ENCODE data around the gene ADARB2. TPM values are rescaled to one million over a fixed set of nuclear protein-coding genes. Genes with fewer than 3 reads are reported as not detected.

Gene ADARB2
- total RNA-seq, 8 experiments from 2014 or later, result 0.13 to 2.6 (median 1.5) TPM

GRCh38 chr10:1243486-1244234 is 493.7 kb downstream of the ADARB2 start:
- peak in 5 of 8 experiments; percentile 35 to 50 (median 40) for ATAC-seq (replicated peaks in 6 of 8)
- Histone ChIP-seq H3K4me3 (no peak overlapping the region), H3K27ac (no peak overlapping the region), H3K4me1 (replicated peaks in 1 of 2) (peaks cover 9 to 11% of the 10 kb centered on the region in 2 donors)
- in situ Hi-C loops (cut with MboI; ENCODE audit: low pct_unique_long_range_greater_than_20kb in 2 of 9, low sequenced_read_pairs in 9 of 9, unreplicated experiment in 9 of 9), result no loop called here
- WGBS, 10 experiments, result 0 to 93% (median 60%) methylated on average over 1 to 7 of the region's 22 CpGs; no CpG with 5 or more reads in 3 of the 10 experiments

DNA sequence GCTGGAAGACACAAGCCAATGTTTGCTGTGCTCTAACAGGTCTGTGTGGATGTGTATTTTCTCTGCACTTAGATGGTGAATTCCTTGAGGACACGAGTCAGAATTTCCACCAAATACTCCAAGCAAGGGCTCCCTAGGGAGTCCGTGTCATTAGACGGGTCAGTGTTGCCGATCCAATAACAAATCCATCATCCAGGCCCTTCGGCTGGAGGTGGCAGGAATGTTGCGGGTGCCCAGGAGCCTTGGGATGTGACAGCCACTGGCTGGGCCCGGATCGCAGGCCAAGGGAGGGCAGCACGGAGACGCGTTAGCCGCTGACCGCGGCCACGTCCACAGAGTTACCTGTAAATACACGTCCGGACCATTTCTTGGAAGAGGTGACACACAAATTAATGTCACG is 494.4 kb downstream of the ADARB2 start:
- WGBS, 10 experiments, result 20 to 91% (median 71%) methylated on average over 1 to 16 of the region's 18 CpGs; no CpG with 5 or more reads in 4 of the 10 experiments

DNA sequence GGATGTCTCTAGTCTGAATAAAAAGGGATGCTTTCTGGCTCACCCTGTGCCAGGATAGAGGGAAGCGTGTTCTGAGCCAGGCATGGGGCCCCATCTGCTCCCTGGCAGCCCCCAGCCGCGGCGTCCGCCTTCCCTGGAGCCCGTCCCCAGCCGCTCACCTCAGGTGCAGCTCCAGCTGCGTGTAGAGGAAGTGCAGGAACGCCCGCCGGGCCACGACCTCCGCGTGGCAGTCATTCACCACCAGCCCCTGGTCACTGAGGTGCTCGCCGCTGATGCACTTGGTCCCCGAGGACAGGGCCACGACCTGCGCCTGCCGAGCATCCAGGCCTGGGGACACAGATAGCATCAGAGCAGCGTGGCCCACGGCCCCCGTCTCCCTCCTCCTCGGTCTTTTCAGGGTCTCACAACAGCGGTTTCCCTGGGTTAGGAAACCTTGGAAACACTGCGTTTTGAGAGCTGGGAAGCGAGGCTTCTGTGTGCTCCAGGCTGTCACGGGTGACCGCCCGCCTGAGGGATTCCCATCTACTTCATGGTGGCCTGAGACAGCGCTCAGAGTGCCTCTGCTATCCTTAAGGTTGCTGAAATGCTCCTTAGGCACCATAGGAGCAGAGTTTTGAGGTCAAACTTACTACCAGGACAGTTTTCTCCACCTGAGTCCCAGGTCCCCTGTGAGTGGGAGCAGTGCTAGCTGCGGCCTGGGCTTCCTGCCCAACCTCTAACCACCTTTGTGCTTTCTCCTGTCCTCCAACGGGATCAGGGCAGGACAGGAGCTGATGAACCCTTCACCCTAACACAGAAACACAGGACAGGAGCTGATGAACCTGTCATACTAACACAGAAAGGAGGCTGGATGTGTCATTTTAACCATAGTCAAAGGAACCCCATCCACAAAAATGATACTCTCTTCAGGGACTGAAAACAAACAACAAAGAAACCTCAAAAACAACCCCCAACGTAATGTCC is 495.1 kb downstream of the ADARB2 start:
- H3K4me3 ChIP-seq, result no peak overlapping the region
- H3K4me1 ChIP-seq (replicated peaks in 1 of 2), result peaks cover 9 to 11% of the 10 kb centered on the region in 2 donors
- WGBS, 10 experiments, result 12 to 94% (median 88%) methylated on average over 1 to 6 of the region's 34 CpGs; no CpG with 5 or more reads in 4 of the 10 experiments
- no peak overlapping the region for H3K27ac ChIP-seq
- peak in 2 of 8 experiments; percentile 10 to 14 for ATAC-seq (replicated peaks in 6 of 8)
- in situ Hi-C loops (cut with MboI; ENCODE audit: low pct_unique_long_range_greater_than_20kb in 2 of 9, low sequenced_read_pairs in 9 of 9, unreplicated experiment in 9 of 9), result no loop called here

More for the DNA sequence above, 494.4 kb downstream of the ADARB2 start:
- in situ Hi-C loops (cut with MboI; ENCODE audit: low pct_unique_long_range_greater_than_20kb in 2 of 9, low sequenced_read_pairs in 9 of 9, unreplicated experiment in 9 of 9), result no loop called here
- peaks cover 9 to 11% of the 10 kb centered on the region in 2 donors for H3K4me1 ChIP-seq (replicated peaks in 1 of 2)
- H3K27ac ChIP-seq, result no peak overlapping the region
- H3K4me3 ChIP-seq, result no peak overlapping the region
- ATAC-seq (replicated peaks in 6 of 8), result peak in 5 of 8 experiments; percentile 21 to 83 (median 77)

GRCh38 chr10:1241322-1241890 is 495.9 kb downstream of the ADARB2 start:
- in situ Hi-C loops (cut with MboI; ENCODE audit: low pct_unique_long_range_greater_than_20kb in 2 of 9, low sequenced_read_pairs in 9 of 9, unreplicated experiment in 9 of 9), result no loop called here
- Histone ChIP-seq H3K4me1 (replicated peaks in 1 of 2) (peaks cover 9 to 11% of the 10 kb centered on the region in 2 donors), H3K27ac (no peak overlapping the region), H3K4me3 (no peak overlapping the region)
- ATAC-seq (replicated peaks in 6 of 8), result no peak
- 0 to 94% (median 51%) methylated on average over 1 to 7 of the region's 16 CpGs; no CpG with 5 or more reads in 4 of the 10 experiments for WGBS, 10 experiments

DNA sequence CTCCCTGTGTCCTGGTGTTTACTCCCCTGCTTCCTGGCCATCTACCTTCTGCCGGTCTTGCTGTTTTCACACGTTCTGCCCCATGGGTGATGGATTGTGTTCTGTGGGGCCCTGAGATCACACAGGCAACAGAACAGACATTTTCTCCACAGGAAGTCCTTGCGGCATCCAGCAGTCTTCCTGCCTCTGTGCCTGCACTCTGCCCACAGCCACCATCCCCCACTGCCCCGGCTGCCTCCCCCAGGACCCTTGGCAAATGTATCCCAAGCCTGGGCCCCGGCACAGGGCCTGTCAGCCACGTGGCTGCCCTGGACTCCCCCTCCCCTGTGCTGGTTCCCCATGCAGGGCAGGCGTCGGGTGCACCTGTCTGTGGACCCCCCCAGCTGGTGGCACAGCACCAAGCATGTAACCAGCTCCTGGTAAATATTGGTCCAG is 497.0 kb downstream of the ADARB2 start:
- no peak overlapping the region for H3K27ac ChIP-seq
- peaks cover 9 to 11% of the 10 kb centered on the region in 2 donors for H3K4me1 ChIP-seq (replicated peaks in 1 of 2)
- no peak overlapping the region for H3K4me3 ChIP-seq
- in situ Hi-C loops (cut with MboI; ENCODE audit: low pct_unique_long_range_greater_than_20kb in 2 of 9, low sequenced_read_pairs in 9 of 9, unreplicated experiment in 9 of 9), result no loop called here
- no CpG with 5 or more reads among the region's 8 CpGs for WGBS, 10 experiments
- peak in 4 of 8 experiments; percentile 25 to 57 (median 44) for ATAC-seq (replicated peaks in 6 of 8)

GRCh38 chr10:1233031-1233430 is 504.3 kb downstream of the ADARB2 start:
- 0 to 100% (median 90%) methylated on average over 1 to 9 of the region's 9 CpGs; no CpG with 5 or more reads in 3 of the 10 experiments for WGBS, 10 experiments
- H3K4me3 ChIP-seq, result no peak overlapping the region
- peaks cover 5 to 9% of the 10 kb centered on the region in 2 donors for H3K4me1 ChIP-seq (replicated peaks in 1 of 2)
- in situ Hi-C loops (cut with MboI; ENCODE audit: low pct_unique_long_range_greater_than_20kb in 2 of 9, low sequenced_read_pairs in 9 of 9, unreplicated experiment in 9 of 9), result no loop called here
- no peak for ATAC-seq (replicated peaks in 6 of 8)
- H3K27ac ChIP-seq, result no peak overlapping the region

- Histone ChIP-seq H3K4me3 (no peak overlapping the region), H3K27ac (no peak overlapping the region), H3K4me1 (replicated peaks in 1 of 2) (peaks cover 5 to 10% of the 10 kb centered on the region in 2 donors)
- no peak for ATAC-seq (replicated peaks in 6 of 8)
- in situ Hi-C loops (cut with MboI; ENCODE audit: low pct_unique_long_range_greater_than_20kb in 2 of 9, low sequenced_read_pairs in 9 of 9, unreplicated experiment in 9 of 9), result no loop called here
- WGBS, 10 experiments, result 44 to 100% (median 86%) methylated on average over 1 to 6 of the region's 9 CpGs; no CpG with 5 or more reads in 2 of the 10 experiments
These were observed 505.0 kb downstream of the ADARB2 start for GRCh38 chr10:1232164-1232911.

- in situ Hi-C loops (cut with MboI; ENCODE audit: low pct_unique_long_range_greater_than_20kb in 2 of 9, low sequenced_read_pairs in 9 of 9, unreplicated experiment in 9 of 9), result no loop called here
- H3K27ac ChIP-seq, result no peak overlapping the region
- no peak overlapping the region for H3K4me3 ChIP-seq
- ATAC-seq (replicated peaks in 6 of 8), result peak in 2 of 8 experiments; percentile 34 to 42
- peaks cover 7 to 14% of the 10 kb centered on the region in 2 donors for H3K4me1 ChIP-seq (replicated peaks in 1 of 2)
- 0 to 88% (median 63%) methylated on average over 1 to 7 of the region's 9 CpGs; no CpG with 5 or more reads in 2 of the 10 experiments for WGBS, 10 experiments
These were observed 506.6 kb downstream of the ADARB2 start for GRCh38 chr10:1230592-1231275.

- ATAC-seq (replicated peaks in 6 of 8), result no peak
- H3K27ac ChIP-seq, result no peak overlapping the region
- H3K4me3 ChIP-seq, result no peak overlapping the region
- 61 to 100% (median 75%) methylated on average over 1 to 4 of the region's 8 CpGs; no CpG with 5 or more reads in 7 of the 10 experiments for WGBS, 10 experiments
- peaks cover 7 to 14% of the 10 kb centered on the region in 2 donors for H3K4me1 ChIP-seq (replicated peaks in 1 of 2)
- in situ Hi-C loops (cut with MboI; ENCODE audit: low pct_unique_long_range_greater_than_20kb in 2 of 9, low sequenced_read_pairs in 9 of 9, unreplicated experiment in 9 of 9), result no loop called here
These were observed 507.2 kb downstream of the ADARB2 start for GRCh38 chr10:1230138-1230537.

DNA sequence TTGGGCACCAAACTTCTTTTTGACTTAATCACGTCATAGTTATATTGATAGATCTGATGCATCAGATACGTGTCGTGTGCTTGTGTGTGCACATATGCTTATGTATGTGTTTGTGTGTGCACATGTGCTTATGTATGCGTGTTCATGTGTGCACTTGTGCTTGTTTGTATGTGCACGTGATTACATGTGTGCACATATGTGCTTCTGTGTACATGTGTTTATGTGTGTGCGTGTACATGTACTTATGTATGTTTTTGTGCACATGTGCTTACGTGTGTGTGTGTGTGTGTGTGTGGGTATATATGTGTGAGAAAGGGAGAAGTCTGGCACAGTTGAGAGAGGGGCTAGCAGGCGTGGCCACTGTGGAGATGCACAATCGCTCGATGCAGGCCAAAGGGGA is 507.8 kb downstream of the ADARB2 start:
- no peak overlapping the region for H3K27ac ChIP-seq
- WGBS, 10 experiments, result 0 to 100% (median 88%) methylated on average over 1 to 6 of the region's 10 CpGs; no CpG with 5 or more reads in 3 of the 10 experiments
- in situ Hi-C loops (cut with MboI; ENCODE audit: low pct_unique_long_range_greater_than_20kb in 2 of 9, low sequenced_read_pairs in 9 of 9, unreplicated experiment in 9 of 9), result no loop called here
- H3K4me1 ChIP-seq (replicated peaks in 1 of 2), result peaks cover 7 to 14% of the 10 kb centered on the region in 2 donors
- ATAC-seq (replicated peaks in 6 of 8), result no peak
- no peak overlapping the region for H3K4me3 ChIP-seq

GRCh38 chr10:1229116-1229515 is 508.2 kb downstream of the ADARB2 start:
- ATAC-seq (replicated peaks in 6 of 8), result no peak
- no peak overlapping the region for H3K4me3 ChIP-seq
- H3K27ac ChIP-seq, result no peak overlapping the region
- H3K4me1 ChIP-seq (replicated peaks in 1 of 2), result peaks cover 7 to 14% of the 10 kb centered on the region in 2 donors
- in situ Hi-C loops (cut with MboI; ENCODE audit: low pct_unique_long_range_greater_than_20kb in 2 of 9, low sequenced_read_pairs in 9 of 9, unreplicated experiment in 9 of 9), result no loop called here
- 0% methylated on average over 1 of the region's 3 CpGs; no CpG with 5 or more reads in 9 of the 10 experiments for WGBS, 10 experiments
